Fibroblast of mammary gland (primary cell): ENCODE data around the gene CA11.
A peak's percentile ranks its signal among the peaks of the same experiment; 100 is the strongest.
"Not testable (repeated sequence)": the region's sequence is repeated elsewhere in the genome, so short reads cannot be mapped to it uniquely, and the experiment has no call there.

Experiments used
- DNase-seq: peaks from one replicate; pipeline ENCODE4 v3.0.0-alpha.2; 2010; ENCODE audit warnings: low read depth
- H3K4me3 ChIP-seq: 2 replicates; pipeline ENCODE4 v1.5.1; 2011; ENCODE audit warnings: low read depth, mild to moderate bottlenecking, low read length, moderate library complexity; ENCODE audit not compliant: control insufficient read depth
- TF ChIP-seq, protein P1 (sequence below): conservative IDR thresholded peaks from 2 replicates; pipeline ENCODE4 v1.5.1; 2011; ENCODE audit warnings: low read depth, low read length, inconsistent platforms; ENCODE audit not compliant: control insufficient read depth, insufficient read depth

Gene CA11

DNA sequence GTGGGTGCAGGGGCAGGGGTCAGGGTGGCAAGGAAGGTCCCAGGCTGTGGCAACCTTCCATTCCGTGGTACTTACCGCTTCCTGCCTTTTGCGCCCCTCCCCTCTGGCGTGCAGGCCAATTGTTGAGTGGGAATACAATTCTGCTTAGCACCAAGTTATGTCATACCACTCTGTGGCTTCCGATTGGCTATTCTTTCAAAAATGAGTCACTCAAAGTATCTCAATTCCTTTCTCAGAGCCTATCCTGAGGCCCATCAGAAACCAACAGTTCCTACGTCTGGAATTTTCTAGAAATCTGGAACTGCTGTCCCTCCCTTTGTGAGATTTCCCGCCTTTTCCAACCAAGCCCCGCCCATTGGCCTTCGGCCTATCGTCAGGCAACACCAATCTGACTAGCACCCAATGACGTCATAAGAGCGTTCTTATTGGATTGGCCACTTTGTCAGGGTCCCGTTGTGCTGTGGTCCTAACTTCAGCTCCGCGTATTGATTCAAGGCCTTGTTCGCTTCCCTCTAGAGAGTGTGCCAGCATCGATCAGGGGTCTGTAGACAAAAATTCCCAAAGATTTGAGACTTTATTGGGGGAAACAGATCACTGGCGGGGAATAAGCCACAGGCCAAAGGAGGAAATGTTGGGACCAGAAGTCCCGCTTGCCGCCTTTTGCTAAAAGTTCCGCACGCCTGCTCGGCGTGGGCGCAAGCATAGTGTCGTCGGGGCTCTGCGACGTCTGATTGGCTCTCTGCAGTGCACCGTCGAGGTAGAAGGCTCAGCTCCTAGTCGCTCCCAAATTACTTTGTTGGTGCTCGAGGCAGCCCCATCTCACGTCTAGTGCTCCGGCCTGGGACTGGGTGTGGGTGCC is 15.1 kb upstream of the CA11 start:
- DNase-seq, result peak; percentile 90
- TF ChIP-seq, protein P1, sequence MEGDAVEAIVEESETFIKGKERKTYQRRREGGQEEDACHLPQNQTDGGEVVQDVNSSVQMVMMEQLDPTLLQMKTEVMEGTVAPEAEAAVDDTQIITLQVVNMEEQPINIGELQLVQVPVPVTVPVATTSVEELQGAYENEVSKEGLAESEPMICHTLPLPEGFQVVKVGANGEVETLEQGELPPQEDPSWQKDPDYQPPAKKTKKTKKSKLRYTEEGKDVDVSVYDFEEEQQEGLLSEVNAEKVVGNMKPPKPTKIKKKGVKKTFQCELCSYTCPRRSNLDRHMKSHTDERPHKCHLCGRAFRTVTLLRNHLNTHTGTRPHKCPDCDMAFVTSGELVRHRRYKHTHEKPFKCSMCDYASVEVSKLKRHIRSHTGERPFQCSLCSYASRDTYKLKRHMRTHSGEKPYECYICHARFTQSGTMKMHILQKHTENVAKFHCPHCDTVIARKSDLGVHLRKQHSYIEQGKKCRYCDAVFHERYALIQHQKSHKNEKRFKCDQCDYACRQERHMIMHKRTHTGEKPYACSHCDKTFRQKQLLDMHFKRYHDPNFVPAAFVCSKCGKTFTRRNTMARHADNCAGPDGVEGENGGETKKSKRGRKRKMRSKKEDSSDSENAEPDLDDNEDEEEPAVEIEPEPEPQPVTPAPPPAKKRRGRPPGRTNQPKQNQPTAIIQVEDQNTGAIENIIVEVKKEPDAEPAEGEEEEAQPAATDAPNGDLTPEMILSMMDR, result no peak
- no peak overlapping the region for H3K4me3 ChIP-seq

DNA sequence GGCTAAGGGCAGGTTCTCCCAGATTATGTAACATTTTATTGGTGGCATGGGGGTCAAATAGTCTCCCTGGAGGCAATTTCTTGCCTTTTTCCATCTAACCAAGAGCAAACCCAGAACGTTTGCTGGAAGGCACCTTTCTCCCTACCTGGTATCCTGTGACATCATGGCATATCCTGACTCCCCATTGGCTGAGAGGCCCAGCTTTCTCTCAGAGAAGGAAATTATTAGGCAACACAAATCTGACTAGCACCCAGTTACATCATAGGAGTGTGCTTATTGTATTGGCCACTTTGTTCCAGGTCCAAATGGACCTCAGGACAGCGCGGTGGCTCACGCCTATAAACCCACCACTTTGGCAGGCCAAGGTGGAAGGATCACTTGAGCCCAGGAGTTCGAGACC is 13.8 kb upstream of the CA11 start:
- TF ChIP-seq, protein P1, result no peak
- peak; percentile 20 for DNase-seq
- no peak overlapping the region for H3K4me3 ChIP-seq

DNA sequence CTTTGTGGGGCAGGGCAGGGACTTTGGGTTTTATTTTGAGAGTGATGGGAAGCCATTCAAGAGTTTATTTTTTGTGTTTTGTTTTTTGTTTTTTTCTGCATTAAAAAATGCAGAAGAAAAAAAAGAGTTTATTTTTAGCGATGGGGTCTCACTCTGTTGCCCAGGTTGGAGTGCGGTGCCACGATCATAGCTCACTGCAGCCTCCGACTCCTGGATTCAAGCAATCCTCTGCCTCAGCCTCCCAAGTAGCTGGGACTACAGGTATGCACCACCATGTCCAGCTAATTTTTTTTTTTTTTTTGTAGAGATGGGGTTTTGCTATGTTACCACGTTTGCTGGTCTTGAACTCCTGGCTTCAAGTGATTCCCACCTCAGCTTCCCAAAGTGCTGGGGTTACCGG is 12.5 kb upstream of the CA11 start:
- no peak overlapping the region for H3K4me3 ChIP-seq
- TF ChIP-seq, protein P1, result no peak
- no peak for DNase-seq

DNA sequence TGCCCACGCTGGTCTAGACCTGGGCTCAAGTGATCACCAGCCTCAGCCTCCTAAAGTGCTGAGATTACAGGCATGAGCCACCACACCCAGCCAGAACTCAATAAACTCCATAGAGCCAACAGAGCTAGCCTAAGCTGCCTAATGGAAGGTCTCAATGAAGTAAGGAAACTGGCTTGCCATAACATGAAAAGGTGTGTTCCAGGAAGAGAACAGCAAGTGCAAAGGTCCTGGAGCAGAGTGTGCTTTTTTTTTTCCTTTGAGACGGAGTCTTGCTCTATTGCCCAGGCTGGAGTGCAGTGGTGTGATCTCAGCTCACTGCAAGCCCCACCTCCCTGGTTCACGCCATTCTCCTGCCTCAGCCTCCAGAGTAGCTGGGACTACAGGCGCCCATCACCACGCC is 11.8 kb upstream of the CA11 start:
- DNase-seq, H3K4me3 ChIP-seq: not testable (repeated sequence)

DNA sequence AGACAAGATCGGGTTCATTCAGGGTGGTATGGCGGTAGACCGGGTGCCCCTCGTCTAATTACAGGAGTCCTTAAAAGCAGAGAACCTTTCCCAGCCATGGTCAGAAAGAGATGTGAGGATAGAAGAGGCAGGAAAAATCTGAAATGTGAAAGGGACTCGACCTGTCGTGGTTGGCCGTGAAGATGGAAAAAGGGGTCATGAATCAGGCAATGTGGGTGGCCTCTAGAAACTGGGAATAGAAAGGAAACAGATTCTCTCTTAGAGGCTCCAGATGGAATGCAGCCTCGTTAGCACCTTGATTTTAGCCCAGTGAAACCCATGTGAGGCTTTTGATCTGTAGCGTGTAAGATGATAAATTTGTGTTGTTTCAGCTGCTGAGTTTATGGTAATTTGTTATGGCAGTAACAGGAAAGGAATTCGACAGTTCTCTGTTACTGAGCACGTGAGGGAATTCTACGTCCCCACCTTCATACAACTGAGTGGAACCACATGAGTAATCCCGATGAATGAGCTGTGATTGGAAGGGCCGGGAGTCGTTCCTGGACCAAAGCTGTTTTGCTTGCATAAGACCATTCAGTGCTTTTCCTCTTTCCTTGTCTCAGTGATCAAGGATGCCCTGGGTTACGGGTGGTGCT is 11.0 kb upstream of the CA11 start:
- TF ChIP-seq, protein P1, result no peak
- peak; percentile 96 for DNase-seq

DNA sequence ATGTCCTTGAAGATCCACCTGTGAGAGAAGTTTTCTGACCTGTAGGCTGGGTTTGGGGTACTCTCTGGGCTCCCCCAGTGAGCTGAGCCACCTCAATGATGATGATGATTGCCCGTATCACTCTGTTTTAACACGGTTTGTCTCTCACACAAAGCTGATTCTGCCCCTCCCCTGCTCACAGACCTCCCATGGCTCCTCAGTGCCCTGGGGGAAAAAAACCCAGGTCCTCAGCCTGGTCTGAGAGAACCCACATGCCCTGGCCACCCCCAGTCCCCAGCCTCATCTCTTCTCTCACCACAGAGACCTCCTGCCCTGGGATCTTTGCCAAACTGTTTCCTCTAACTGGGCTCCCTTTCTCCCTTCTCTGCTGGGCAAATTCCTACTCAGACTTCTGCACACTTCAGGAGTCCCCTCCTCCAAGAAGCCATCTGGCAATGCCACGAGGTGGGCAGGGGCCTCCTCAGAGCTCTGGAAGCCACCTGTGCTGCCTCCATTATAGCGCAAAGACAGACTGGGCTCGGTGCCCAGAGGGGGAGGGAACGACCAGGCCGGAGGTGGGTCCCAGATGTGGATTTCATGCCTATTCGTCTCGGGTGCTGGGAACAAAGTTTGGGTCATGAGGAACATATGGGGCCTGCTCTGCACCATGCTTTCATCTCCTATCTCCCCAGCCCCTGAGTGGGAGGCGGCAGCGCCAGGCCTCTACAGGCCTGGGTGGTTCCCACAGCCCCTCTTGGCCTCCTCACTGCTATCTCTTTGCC is 8.5 kb upstream of the CA11 start:
- no peak overlapping the region for H3K4me3 ChIP-seq
- TF ChIP-seq, protein P1, result no peak
- no peak for DNase-seq

More for the DNA sequence above, 11.0 kb upstream of the CA11 start:
- no peak overlapping the region for H3K4me3 ChIP-seq

DNA sequence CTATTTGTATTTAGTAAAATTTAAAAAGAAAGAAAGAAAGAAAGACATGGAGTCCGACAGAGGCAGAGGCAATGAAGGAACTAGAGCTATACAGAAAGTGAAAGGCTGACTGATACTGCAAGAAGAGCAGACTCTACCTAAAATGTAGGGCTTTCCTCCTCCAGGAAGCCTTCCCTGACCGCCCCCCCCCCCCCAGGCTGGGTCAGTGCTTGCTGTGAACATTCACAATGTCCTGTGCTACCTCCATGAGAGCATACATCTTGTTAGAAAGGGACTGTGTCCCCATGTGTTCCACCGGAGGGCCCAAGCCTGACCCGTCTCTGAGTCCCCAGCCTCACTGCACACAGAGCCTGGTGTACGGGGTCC is 5.7 kb upstream of the CA11 start:
- TF ChIP-seq, protein P1, result no peak
- no peak for DNase-seq
- H3K4me3 ChIP-seq, result no peak overlapping the region
